PC-3 (cell line): ENCODE measurements around the gene KDM4B. TPM values are rescaled to one million over a fixed set of nuclear protein-coding genes. Genes with fewer than 3 reads are reported as not detected.

ENCODE experiments used
- ATAC-seq: fragments of 200-7000 bp; cut with Tn5 transposase; 2 replicates; pipeline ENCODE4 v1.9.1; 2020; ENCODE audit warnings: mild to moderate bottlenecking, moderate library complexity
- BruUV-seq: library from RNA; stranded (reverse); fragments of 400-500 nt; replicated peaks from 2 replicates; lab custom pipeline; 2021; lab: Mats Ljungman, UMichigan
- CTCF ChIA-PET: fragments of 300-600 bp; sonication (Branson Sonifier 250); formaldehyde crosslinking; loops from one replicate; lab custom pipeline; 2022; ENCODE audit warnings: antibody characterized with exemption; lab: Charles Lee
- POLR2A ChIA-PET: fragments of 300-600 bp; sonication (Branson Sonifier 250); formaldehyde crosslinking; loops from one replicate; lab custom pipeline; 2022; ENCODE audit warnings: antibody characterized with exemption; ENCODE audit not compliant: unreplicated experiment; lab: Charles Lee
- DNase-seq: peaks from one replicate; pipeline ENCODE4 v3.0.0-alpha.2; 2015
- H2AFZ ChIP-seq: fragments of 300-600 bp; sonication (generic); 2 replicates; pipeline ENCODE4 v1.6.0; 2016; ENCODE audit warnings: antibody characterized with exemption, low read length
- H3F3A ChIP-seq: fragments of 300-600 bp; sonication (generic); one replicate; pipeline ENCODE4 v1.6.0; 2017; ENCODE audit warnings: antibody characterized with exemption, low read length, control low read depth, mild to moderate bottlenecking; ENCODE audit not compliant: unreplicated experiment
- H3K27ac ChIP-seq: fragments of 300-600 bp; sonication (generic); 2 replicates; pipeline ENCODE4 v1.5.1; 2016; ENCODE audit warnings: mild to moderate bottlenecking, low read length
- H3K27me3 ChIP-seq: fragments of 300-600 bp; sonication (generic); 2 replicates; pipeline ENCODE4 v1.6.1; 2016; ENCODE audit warnings: low read length, mixed read lengths
- H3K36me3 ChIP-seq: fragments of 300-600 bp; sonication (generic); 2 replicates; pipeline ENCODE4 v1.6.1; 2016; ENCODE audit warnings: low read depth, mixed run types, low read length, mixed read lengths
- H3K4me1 ChIP-seq: fragments of 300-600 bp; sonication (generic); 2 replicates; pipeline ENCODE4 v1.5.1; 2016; ENCODE audit warnings: low read length; ENCODE audit not compliant: insufficient read depth
- H3K4me2 ChIP-seq: fragments of 300-600 bp; sonication (generic); 2 replicates; pipeline ENCODE4 v1.6.0; 2016; ENCODE audit warnings: low read length
- H3K4me3 ChIP-seq: fragments of 300-600 bp; sonication (generic); 2 replicates; pipeline ENCODE4 v1.5.1; 2016; ENCODE audit warnings: mild to moderate bottlenecking, low read length, mixed read lengths
- H3K79me2 ChIP-seq: fragments of 300-600 bp; sonication (generic); 2 replicates; pipeline ENCODE4 v1.6.1; 2017; ENCODE audit warnings: low read length, mixed read lengths
- H3K9ac ChIP-seq: fragments of 300-600 bp; sonication (generic); 2 replicates; pipeline ENCODE4 v1.6.0; 2016; ENCODE audit warnings: mild to moderate bottlenecking, low read length
- H3K9me2 ChIP-seq: fragments of 300-600 bp; sonication (generic); replicated peaks from 2 replicates; pipeline ENCODE4 v1.6.1; 2016; ENCODE audit warnings: mixed run types, low read length, mixed read lengths
- H3K9me3 ChIP-seq: fragments of 300-600 bp; sonication (generic); 2 replicates; pipeline ENCODE4 v1.6.1; 2016; ENCODE audit warnings: low read length, mixed read lengths
- H4K20me1 ChIP-seq: fragments of 300-600 bp; sonication (generic); 2 replicates; pipeline ENCODE4 v1.6.1; 2016; ENCODE audit warnings: low read length, mixed read lengths
- CTCF ChIP-seq: fragments of 300-600 bp; sonication (generic); conservative IDR thresholded peaks from 2 replicates; pipeline ENCODE4 v1.5.1; 2017; ENCODE audit warnings: antibody characterized with exemption, low read depth, mild to moderate bottlenecking, low read length
- EZH2 ChIP-seq: fragments of 300-600 bp; sonication (generic); IDR thresholded peaks from one replicate; pipeline ENCODE4 v1.6.1; 2017; ENCODE audit warnings: antibody characterized with exemption, mild to moderate bottlenecking, low read length; ENCODE audit not compliant: unreplicated experiment
- EZH2phosphoT487 ChIP-seq: fragments of 300-600 bp; sonication (generic); IDR thresholded peaks from 2 replicates; pipeline ENCODE4 v1.6.1; 2018; ENCODE audit warnings: mild to moderate bottlenecking, antibody characterized with exemption, low read length, borderline replicate concordance
- intact Hi-C: fragments of 100-400 bp; cut with micrococcal nuclease; formaldehyde crosslinking; loops from 2 replicates; pipeline ENCODE4 v1.9.0; 2023
- total RNA-seq: library from RNA; depleted of rRNA; stranded (reverse); fragments of >200 nt; gene quantifications from 2 replicates; pipeline ENCODE4 v1.2.3, GENCODE V29; 2014

The KDM4B gene
- total RNA-seq, 1 experiment from 2014 or later: 19.8 TPM

- H3K36me3 ChIP-seq: no peaks in the 10 kb centered on the region
- no peak overlapping the region for H3K27ac ChIP-seq
- no peaks in the 10 kb centered on the region for H3K4me1 ChIP-seq
- H3K4me2 ChIP-seq: no peak overlapping the region
- TF ChIP-seq EZH2: no peak
- no peak for TF ChIP-seq CTCF
- no peak for TF ChIP-seq EZH2phosphoT487
- BruUV-seq: no TSS peak
- ChIA-PET CTCF (no interaction called here), POLR2A (no interaction called here)
- no peak overlapping the region for H3K9ac ChIP-seq
- no peaks in the 10 kb centered on the region for H4K20me1 ChIP-seq
- no peak for ATAC-seq
- no peaks in the 10 kb centered on the region for H3K9me3 ChIP-seq
- intact Hi-C loops: no loop called here
- H3K9me2 ChIP-seq: no peaks in the 10 kb centered on the region
- no peaks in the 10 kb centered on the region for H3K27me3 ChIP-seq
- H3F3A ChIP-seq: no peaks in the 10 kb centered on the region
- no peaks in the 10 kb centered on the region for H3K79me2 ChIP-seq
- H3K4me3 ChIP-seq: no peak overlapping the region
- DNase-seq: no peak
- no peak overlapping the region for H2AFZ ChIP-seq
These were observed 184.8 kb downstream of the KDM4B start for GRCh38 chr19:5153601-5154128.

DNA sequence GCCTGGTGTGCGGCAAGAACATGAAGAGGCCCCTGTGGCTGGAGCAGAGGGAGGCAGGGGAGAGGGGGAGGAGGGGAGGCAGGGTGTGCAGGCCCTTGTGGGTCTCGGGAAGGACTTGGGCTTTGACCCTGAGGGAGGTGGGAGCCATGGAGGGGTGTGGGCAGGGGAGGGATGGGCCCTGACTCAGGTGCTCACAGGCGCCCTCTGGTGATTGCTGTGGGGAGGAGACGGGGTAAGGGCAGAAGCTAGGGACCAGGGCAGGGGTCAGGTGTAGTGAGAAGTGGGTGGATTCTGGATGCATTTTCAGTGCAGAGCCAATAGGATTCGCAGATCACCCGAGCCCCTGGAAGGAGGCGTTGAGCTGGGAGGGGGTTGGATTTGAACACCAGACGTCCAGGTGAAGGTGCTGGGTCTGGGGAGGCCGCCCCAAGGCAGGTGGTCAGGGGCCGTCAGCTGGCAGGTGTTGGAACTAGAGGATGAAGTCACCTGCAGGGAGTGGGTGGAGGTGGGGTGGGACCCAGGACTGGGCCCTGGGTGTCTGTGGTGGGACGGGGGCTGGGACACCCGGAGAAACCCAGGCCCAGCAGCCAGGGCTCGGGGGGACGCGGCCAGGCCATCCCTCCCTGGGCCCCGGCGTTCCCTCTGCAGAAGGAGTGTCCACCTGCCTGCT lies 185.4 kb downstream of the KDM4B start:
- DNase-seq: peak; percentile 39
- CTCF ChIA-PET: interaction anchor here (0.5 to 0.6 kb wide), 2 partner anchors 51 to 333 kb away, joined by 3 to 5 read pairs; no protein-coding TSS in a partner anchor
- POLR2A ChIA-PET: no interaction called here

More for the DNA sequence above, 185.4 kb downstream of the KDM4B start:
- H3K4me1 ChIP-seq: no peaks in the 10 kb centered on the region
- H3K4me2 ChIP-seq: no peak overlapping the region
- no TSS peak for BruUV-seq
- no peaks in the 10 kb centered on the region for H3K9me2 ChIP-seq
- no peaks in the 10 kb centered on the region for H3K9me3 ChIP-seq
- no peaks in the 10 kb centered on the region for H3K79me2 ChIP-seq
- intact Hi-C loops: no loop called here
- H4K20me1 ChIP-seq: no peaks in the 10 kb centered on the region
- no peaks in the 10 kb centered on the region for H3F3A ChIP-seq
- no peak overlapping the region for H3K4me3 ChIP-seq
- no peak overlapping the region for H3K9ac ChIP-seq
- no peak overlapping the region for H2AFZ ChIP-seq
- H3K36me3 ChIP-seq: no peaks in the 10 kb centered on the region
- H3K27me3 ChIP-seq: no peaks in the 10 kb centered on the region
- peak; percentile 66 for ATAC-seq
- no peak overlapping the region for H3K27ac ChIP-seq
- TF ChIP-seq CTCF (peak; percentile 67), EZH2phosphoT487 (no peak)
